ENCODE results near the gene FBXW8.

FBXW8 gene

DNA sequence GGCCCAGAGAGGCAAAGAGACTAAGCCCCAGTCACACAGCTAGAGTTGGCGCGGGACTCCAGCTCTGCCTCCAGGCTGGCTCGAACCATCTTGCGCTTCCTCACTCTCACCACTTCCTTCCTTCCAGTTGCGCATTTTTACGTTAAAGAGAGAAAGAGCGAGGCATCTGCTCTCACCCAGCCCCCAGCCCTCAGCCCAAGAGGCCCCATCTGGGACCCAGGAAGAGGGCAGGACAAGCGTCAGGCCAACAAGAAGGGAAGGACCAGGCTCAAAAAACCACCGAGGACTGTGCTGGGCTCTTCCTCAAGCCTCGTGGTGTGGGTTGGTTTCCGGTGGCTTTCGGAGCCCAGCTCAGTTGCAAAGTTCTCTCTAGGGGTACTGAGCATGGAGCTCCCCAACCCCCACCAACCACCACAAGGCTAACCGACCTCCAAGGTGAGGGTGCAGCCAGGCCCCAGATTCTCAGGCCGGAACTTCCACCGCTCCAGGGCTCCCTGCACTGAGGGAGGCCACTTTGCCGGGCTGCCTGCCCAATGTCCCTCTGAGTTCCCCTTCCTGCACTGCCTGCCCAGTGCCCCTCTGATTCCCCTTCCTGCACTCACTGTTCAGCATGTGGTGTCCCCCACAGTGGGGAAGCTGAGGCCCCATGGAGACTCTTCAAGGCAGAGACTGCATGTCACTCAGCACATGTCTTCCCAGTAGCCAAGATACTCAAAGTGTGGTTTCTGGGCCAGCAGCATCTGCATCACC is 152.6 kb downstream of the FBXW8 start:
- Histone ChIP-seq H3K9me3 (replicated peaks; ENCODE audit: insufficient read depth, low read length) (no peaks in the 10 kb centered on the region), H3K27me3 (replicated peaks; ENCODE audit: insufficient read depth, low read length) (no peaks in the 10 kb centered on the region), H3K9ac (ENCODE audit: low read length) (no peak overlapping the region), H3K4me3 (ENCODE audit: low read length) (no peak overlapping the region), H3K36me3 (replicated peaks; ENCODE audit: insufficient read depth, low read length) (no peaks in the 10 kb centered on the region), H2AFZ (ENCODE audit: low read length) (no peak overlapping the region), H4K20me1 (ENCODE audit: insufficient read depth, low read length) (no peaks in the 10 kb centered on the region), H3K79me2 (ENCODE audit: low read length) (no peaks in the 10 kb centered on the region), H3K9me2 (replicated peaks; ENCODE audit: insufficient read depth, low read length) (no peaks in the 10 kb centered on the region), H3K4me2 (ENCODE audit: low read depth, low read length) (no peak overlapping the region), H3K4me1 (ENCODE audit: low read length) (no peaks in the 10 kb centered on the region), H3K27ac (ENCODE audit: low read length) (no peak overlapping the region), H3F3A (ENCODE audit: insufficient read depth, low read length) (no peaks in the 10 kb centered on the region)
- DNase-seq, result no peak
- no peak for TF ChIP-seq EZH2 (optimal IDR thresholded peaks at IDR 0.05; ENCODE audit: low read depth, low read length)
- TF ChIP-seq, protein P1, sequence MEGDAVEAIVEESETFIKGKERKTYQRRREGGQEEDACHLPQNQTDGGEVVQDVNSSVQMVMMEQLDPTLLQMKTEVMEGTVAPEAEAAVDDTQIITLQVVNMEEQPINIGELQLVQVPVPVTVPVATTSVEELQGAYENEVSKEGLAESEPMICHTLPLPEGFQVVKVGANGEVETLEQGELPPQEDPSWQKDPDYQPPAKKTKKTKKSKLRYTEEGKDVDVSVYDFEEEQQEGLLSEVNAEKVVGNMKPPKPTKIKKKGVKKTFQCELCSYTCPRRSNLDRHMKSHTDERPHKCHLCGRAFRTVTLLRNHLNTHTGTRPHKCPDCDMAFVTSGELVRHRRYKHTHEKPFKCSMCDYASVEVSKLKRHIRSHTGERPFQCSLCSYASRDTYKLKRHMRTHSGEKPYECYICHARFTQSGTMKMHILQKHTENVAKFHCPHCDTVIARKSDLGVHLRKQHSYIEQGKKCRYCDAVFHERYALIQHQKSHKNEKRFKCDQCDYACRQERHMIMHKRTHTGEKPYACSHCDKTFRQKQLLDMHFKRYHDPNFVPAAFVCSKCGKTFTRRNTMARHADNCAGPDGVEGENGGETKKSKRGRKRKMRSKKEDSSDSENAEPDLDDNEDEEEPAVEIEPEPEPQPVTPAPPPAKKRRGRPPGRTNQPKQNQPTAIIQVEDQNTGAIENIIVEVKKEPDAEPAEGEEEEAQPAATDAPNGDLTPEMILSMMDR (IDR thresholded peaks at IDR 0.05; ENCODE audit: low read length), result no peak
- TF ChIP-seq EZH2phosphoT487 (IDR thresholded peaks at IDR 0.05; ENCODE audit: low read length), result no peak

DNA sequence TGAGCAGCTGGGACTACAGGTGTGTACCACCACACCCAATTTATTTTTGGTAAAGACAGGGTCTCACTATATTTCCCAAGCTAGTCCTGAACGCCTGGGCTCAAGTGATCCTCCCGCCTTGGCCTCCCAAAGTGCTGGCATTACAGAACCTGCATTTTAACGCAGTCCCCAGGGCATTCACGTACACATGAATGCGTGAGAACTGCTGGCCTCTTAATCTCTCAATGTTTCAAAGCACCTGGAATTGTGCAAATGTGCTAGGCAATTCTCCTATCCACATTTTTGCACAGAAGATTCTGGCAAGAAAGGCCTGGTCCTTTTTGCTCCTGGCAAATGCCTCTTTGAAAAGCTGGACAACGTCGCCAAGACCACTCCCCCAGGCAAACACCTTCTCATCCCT is 153.3 kb downstream of the FBXW8 start:
- Histone ChIP-seq H3K27me3 (replicated peaks; ENCODE audit: insufficient read depth, low read length) (no peaks in the 10 kb centered on the region), H3K4me3 (ENCODE audit: low read length) (no peak overlapping the region), H3K9me2 (replicated peaks; ENCODE audit: insufficient read depth, low read length) (no peaks in the 10 kb centered on the region), H3K27ac (ENCODE audit: low read length) (no peak overlapping the region), H3K9ac (ENCODE audit: low read length) (no peak overlapping the region), H3F3A (ENCODE audit: insufficient read depth, low read length) (no peaks in the 10 kb centered on the region), H4K20me1 (ENCODE audit: insufficient read depth, low read length) (no peaks in the 10 kb centered on the region), H2AFZ (ENCODE audit: low read length) (no peak overlapping the region), H3K4me1 (ENCODE audit: low read length) (no peaks in the 10 kb centered on the region), H3K79me2 (ENCODE audit: low read length) (no peaks in the 10 kb centered on the region), H3K9me3 (replicated peaks; ENCODE audit: insufficient read depth, low read length) (no peaks in the 10 kb centered on the region), H3K4me2 (ENCODE audit: low read depth, low read length) (no peak overlapping the region), H3K36me3 (replicated peaks; ENCODE audit: insufficient read depth, low read length) (no peaks in the 10 kb centered on the region)
- no peak for DNase-seq
- no peak for TF ChIP-seq EZH2 (optimal IDR thresholded peaks at IDR 0.05; ENCODE audit: low read depth, low read length)
- TF ChIP-seq, protein P1 (IDR thresholded peaks at IDR 0.05; ENCODE audit: low read length), result no peak
- no peak for TF ChIP-seq EZH2phosphoT487 (IDR thresholded peaks at IDR 0.05; ENCODE audit: low read length)

DNA sequence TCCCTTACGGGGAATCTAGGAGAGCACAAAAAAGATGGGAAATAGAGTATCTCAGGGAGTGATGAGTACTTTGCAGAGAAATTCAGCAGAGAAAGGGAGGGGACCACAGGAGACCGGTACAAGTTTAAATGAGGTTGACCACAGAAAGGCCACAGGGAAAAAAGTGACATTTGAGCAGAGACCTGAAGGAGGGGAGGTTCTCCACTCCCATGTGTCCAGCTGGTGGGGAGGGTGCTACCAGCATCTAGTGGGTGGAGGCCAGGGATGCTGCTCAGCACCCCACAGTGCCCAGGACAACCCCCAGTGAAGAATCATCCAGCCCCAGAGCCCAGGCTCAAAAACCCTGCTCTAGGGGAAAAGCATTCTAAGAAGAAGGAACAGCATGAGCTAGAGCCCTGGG is 153.8 kb downstream of the FBXW8 start:
- H3K79me2 ChIP-seq (ENCODE audit: low read length), result no peaks in the 10 kb centered on the region
- no peaks in the 10 kb centered on the region for H3F3A ChIP-seq (ENCODE audit: insufficient read depth, low read length)
- no peak overlapping the region for H3K9ac ChIP-seq (ENCODE audit: low read length)
- H3K36me3 ChIP-seq (replicated peaks; ENCODE audit: insufficient read depth, low read length), result no peaks in the 10 kb centered on the region
- H3K9me3 ChIP-seq (replicated peaks; ENCODE audit: insufficient read depth, low read length), result no peaks in the 10 kb centered on the region
- no peak overlapping the region for H2AFZ ChIP-seq (ENCODE audit: low read length)
- no peak overlapping the region for H3K4me2 ChIP-seq (ENCODE audit: low read depth, low read length)
- H4K20me1 ChIP-seq (ENCODE audit: insufficient read depth, low read length), result no peaks in the 10 kb centered on the region
- no peak overlapping the region for H3K4me3 ChIP-seq (ENCODE audit: low read length)
- H3K27me3 ChIP-seq (replicated peaks; ENCODE audit: insufficient read depth, low read length), result no peaks in the 10 kb centered on the region
- TF ChIP-seq EZH2 (optimal IDR thresholded peaks at IDR 0.05; ENCODE audit: low read depth, low read length) (no peak), EZH2phosphoT487 (IDR thresholded peaks at IDR 0.05; ENCODE audit: low read length) (no peak)
- TF ChIP-seq, protein P1 (IDR thresholded peaks at IDR 0.05; ENCODE audit: low read length), result no peak
- H3K4me1 ChIP-seq (ENCODE audit: low read length), result no peaks in the 10 kb centered on the region
- H3K27ac ChIP-seq (ENCODE audit: low read length), result no peak overlapping the region
- DNase-seq, result no peak
- no peaks in the 10 kb centered on the region for H3K9me2 ChIP-seq (replicated peaks; ENCODE audit: insufficient read depth, low read length)

All from MM.1S (cell line).